Measurements from ENCODE around the gene DDX23. TPM values are rescaled to one million over a fixed set of nuclear protein-coding genes. Genes with fewer than 3 reads are reported as not detected.

The DDX23 gene
- total RNA-seq, 1 experiment from 2014 or later, result 135 TPM

- intact Hi-C loops (cut with micrococcal nuclease; ENCODE audit: unreplicated experiment), result no loop called here
- no peaks in the 10 kb centered on the region for H3K36me3 ChIP-seq (ENCODE audit: insufficient read depth, low read length, poor library complexity, severe bottlenecking)
- no peaks in the 10 kb centered on the region for H3K4me1 ChIP-seq (ENCODE audit: insufficient read depth, low read length, poor library complexity, severe bottlenecking)
- TF ChIP-seq CTCF (conservative IDR thresholded peaks at IDR 0.05; ENCODE audit: low read depth, low read length), result no peak
- TF ChIP-seq EZH2 (IDR thresholded peaks at IDR 0.05; ENCODE audit: borderline replicate concordance, low read depth, low read length, poor library complexity, severe bottlenecking), result no peak
- CTCF ChIA-PET, result interaction anchor here (0.6 kb wide), 1 partner anchor 8 kb away, joined by 3 read pairs; no protein-coding TSS in a partner anchor
- H3K4me3 ChIP-seq (ENCODE audit: low read depth, low read length, poor library complexity, severe bottlenecking), result no peak overlapping the region
- POLR2A ChIA-PET (ENCODE audit: low non-redundant PET), result no interaction called here
- H3K27ac ChIP-seq (ENCODE audit: low read depth, low read length, poor library complexity, severe bottlenecking), result no peak overlapping the region
- no peaks in the 10 kb centered on the region for H3K9me3 ChIP-seq (ENCODE audit: low read depth, low read length, poor library complexity, severe bottlenecking)
- BruUV-seq (replicated peaks), result no TSS peak
- DNase-seq (ENCODE audit: low spot score), result no peak
- no peaks in the 10 kb centered on the region for H3K27me3 ChIP-seq (replicated peaks; ENCODE audit: insufficient read depth, low read depth, low read length, poor library complexity)
These were observed 29.8 kb upstream of the DDX23 start for GRCh38 chr12:48881686-48882314.

GRCh38 chr12:48880647-48881046, 28.7 kb upstream of the DDX23 start:
- no peak overlapping the region for H3K4me3 ChIP-seq (ENCODE audit: low read depth, low read length, poor library complexity, severe bottlenecking)
- no peaks in the 10 kb centered on the region for H3K9me3 ChIP-seq (ENCODE audit: low read depth, low read length, poor library complexity, severe bottlenecking)
- no TSS peak for BruUV-seq (replicated peaks)
- no peak for TF ChIP-seq CTCF (conservative IDR thresholded peaks at IDR 0.05; ENCODE audit: low read depth, low read length)
- TF ChIP-seq EZH2 (IDR thresholded peaks at IDR 0.05; ENCODE audit: borderline replicate concordance, low read depth, low read length, poor library complexity, severe bottlenecking), result no peak
- intact Hi-C loops (cut with micrococcal nuclease; ENCODE audit: unreplicated experiment), result no loop called here
- H3K27ac ChIP-seq (ENCODE audit: low read depth, low read length, poor library complexity, severe bottlenecking), result no peak overlapping the region
- no peak for DNase-seq (ENCODE audit: low spot score)
- H3K4me1 ChIP-seq (ENCODE audit: insufficient read depth, low read length, poor library complexity, severe bottlenecking), result no peaks in the 10 kb centered on the region
- CTCF ChIA-PET, result interaction anchor here (0.6 kb wide), 1 partner anchor 91 kb away, joined by 11 read pairs; the partner anchor contains the start of gene WNT10B
- no peaks in the 10 kb centered on the region for H3K36me3 ChIP-seq (ENCODE audit: insufficient read depth, low read length, poor library complexity, severe bottlenecking)
- H3K27me3 ChIP-seq (replicated peaks; ENCODE audit: insufficient read depth, low read depth, low read length, poor library complexity), result no peaks in the 10 kb centered on the region
- POLR2A ChIA-PET (ENCODE audit: low non-redundant PET), result no interaction called here

- CTCF ChIA-PET, result no interaction called here
- Histone ChIP-seq H3K36me3 (ENCODE audit: insufficient read depth, low read length, poor library complexity, severe bottlenecking) (no peaks in the 10 kb centered on the region), H3K4me3 (ENCODE audit: low read depth, low read length, poor library complexity, severe bottlenecking) (no peak overlapping the region), H3K4me1 (ENCODE audit: insufficient read depth, low read length, poor library complexity, severe bottlenecking) (no peaks in the 10 kb centered on the region), H3K27me3 (replicated peaks; ENCODE audit: insufficient read depth, low read depth, low read length, poor library complexity) (no peaks in the 10 kb centered on the region), H3K27ac (ENCODE audit: low read depth, low read length, poor library complexity, severe bottlenecking) (no peak overlapping the region), H3K9me3 (ENCODE audit: low read depth, low read length, poor library complexity, severe bottlenecking) (no peaks in the 10 kb centered on the region)
- TF ChIP-seq EZH2 (IDR thresholded peaks at IDR 0.05; ENCODE audit: borderline replicate concordance, low read depth, low read length, poor library complexity, severe bottlenecking) (no peak), CTCF (conservative IDR thresholded peaks at IDR 0.05; ENCODE audit: low read depth, low read length) (no peak)
- BruUV-seq (replicated peaks), result no TSS peak
- POLR2A ChIA-PET (ENCODE audit: low non-redundant PET), result no interaction called here
- DNase-seq (ENCODE audit: low spot score), result no peak
- intact Hi-C loops (cut with micrococcal nuclease; ENCODE audit: unreplicated experiment), result no loop called here
These were observed 26.6 kb upstream of the DDX23 start for GRCh38 chr12:48878548-48878947.
